Measurements from ENCODE around the gene TMEM204.

Gene TMEM204

DNA sequence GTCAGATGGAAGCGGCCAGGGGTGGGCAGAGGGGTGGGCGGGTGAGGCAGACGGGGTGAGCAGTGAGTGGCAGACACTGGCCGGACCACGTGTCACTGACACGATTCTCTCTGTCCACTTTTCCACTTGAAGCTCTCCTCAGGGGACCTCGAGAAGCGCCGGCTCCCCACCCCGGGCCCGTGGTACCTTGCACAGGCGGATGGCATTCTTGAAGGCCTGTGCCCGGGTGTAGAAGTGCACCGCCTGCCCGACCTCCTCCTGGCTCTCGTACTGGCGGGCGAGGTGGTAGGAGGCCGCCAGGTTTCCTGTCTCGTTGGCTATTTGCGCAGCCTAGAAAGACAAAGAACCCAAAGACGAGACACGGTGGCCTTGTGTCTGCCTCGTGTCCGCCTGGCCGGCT is 9.1 kb upstream of the TMEM204 start:
- no peak for TF ChIP-seq GATA3 (IDR thresholded peaks at IDR 0.05; ENCODE audit: low read depth, low read length)
- no peak for TF ChIP-seq GATA2 (IDR thresholded peaks at IDR 0.05; ENCODE audit: low read depth, low read length)

DNA sequence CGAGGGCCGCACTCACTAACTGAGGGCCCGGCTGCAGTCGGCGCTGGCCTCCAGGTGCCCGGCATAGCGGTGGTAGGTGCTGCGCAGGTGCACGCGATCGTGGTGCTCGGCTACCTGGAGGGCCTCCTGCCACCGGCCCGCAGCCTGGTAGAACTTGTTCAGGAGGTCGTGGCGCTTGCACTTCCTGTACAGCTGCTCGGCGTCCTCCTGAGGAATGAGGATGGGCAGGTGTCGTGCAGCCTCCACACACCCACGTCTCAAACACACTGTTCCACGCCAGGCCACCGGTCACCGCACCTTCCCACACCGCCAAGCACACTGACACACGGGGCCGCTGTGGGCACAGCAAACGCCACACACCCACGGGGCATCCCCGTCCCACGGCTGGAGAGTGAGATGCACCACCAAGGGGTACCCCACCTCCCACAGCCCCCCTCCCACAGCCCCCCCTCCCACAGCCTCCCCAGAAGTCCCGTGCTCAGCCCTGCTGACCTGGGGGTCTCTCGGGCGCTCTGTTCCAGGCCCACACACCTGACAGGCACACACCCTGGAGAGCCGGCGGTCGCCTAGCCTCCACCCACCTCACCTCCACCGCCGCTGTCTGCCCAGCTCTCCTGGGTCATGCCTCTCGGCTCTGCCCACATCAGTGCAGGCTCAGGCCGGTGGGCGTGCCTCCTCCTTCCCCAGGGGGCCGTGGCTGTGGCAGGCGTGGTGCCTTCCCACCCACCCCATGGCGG is 7.4 kb upstream of the TMEM204 start:
- TF ChIP-seq GATA2 (IDR thresholded peaks at IDR 0.05; ENCODE audit: low read depth, low read length) (no peak), GATA3 (IDR thresholded peaks at IDR 0.05; ENCODE audit: low read depth, low read length) (no peak)

DNA sequence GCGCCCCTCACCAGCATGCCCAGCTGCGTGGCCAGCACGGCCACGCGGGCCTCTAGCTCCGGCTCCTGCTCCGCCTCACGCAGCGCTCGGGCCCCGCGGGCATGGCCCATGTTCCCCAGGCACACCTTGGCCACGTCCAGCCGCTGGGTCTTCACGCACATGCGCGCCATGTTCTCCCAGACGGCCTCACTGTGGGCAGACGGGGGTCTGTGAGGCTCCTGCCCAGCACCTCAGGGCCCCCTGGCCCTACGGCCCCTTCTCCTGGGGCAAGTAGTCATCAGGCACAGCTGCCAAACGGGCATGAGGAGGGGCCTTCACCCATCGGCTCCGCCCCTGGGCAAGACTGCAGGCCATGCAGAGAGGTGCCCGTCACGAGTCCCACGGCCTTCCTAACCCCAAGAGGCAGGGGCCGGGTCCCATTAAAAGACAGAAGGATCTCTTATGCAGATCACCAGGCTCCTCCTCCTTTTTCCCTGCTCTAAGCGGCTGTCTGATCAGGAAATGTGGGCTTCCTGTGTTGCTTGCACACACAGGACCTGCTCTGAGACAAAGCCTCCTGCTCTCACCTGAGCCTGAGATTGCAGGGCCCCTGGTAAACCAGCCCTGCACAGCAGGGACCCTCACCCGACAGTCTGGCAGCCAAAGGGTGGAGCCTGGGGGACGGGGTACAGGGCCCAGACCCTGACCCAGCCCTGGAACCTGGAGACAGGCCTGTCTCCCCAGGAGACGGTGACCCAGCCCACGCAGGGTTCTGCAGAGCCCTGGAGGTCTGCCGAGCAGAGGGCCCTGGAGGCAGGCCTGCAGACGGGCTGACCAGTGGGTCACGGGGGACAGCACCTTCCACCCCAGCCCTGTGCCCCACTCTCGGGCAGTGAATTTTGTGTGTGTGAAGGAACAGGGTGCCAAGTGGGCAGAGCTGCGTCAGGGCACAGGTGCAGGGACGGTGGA is 6.6 kb upstream of the TMEM204 start:
- TF ChIP-seq GATA2 (IDR thresholded peaks at IDR 0.05; ENCODE audit: low read depth, low read length): no peak
- no peak for TF ChIP-seq GATA3 (IDR thresholded peaks at IDR 0.05; ENCODE audit: low read depth, low read length)

DNA sequence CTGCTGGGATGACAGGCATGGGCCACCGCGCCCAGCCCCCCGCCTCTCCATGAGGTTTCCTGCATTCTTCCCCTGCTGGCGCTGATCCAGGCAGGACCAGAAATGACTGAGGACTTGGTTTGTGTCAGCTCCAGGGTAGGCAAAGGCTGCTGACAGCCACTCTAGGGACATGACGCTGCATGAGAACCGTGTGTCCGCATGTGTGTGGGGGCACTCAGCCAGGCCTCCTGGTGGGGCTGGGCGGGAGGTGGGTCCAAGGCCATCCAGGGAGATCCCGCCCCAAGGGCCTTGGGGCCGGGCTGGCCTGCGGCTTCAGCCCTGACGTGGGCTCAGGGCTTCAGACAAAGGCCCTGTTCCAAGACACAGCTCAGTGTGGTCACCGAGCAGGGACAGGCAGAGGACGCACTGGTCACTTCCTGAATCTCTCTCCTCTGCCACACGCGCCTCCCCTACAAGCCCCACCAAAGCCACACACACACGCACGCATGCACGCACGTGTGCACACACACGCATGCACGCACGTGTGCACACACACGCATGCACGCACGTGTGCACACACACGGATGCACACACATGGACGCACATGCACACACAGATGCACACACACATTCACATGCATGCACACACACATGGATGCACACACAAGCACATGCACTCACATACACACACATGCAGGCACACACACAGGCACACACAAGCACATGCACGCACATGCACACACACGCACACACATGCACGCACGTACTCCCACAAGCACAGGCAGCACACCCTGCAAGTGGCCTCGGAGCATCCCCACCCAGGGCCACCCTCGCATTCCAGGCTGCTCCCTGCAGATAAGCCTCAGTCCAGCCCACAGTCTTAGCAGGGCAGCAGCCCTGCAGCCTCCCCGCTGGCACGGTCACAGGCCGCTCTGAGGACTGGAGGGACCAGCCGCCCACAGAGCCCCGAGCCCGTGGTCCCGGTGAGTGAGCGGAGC is 5.3 kb upstream of the TMEM204 start:
- TF ChIP-seq GATA2 (IDR thresholded peaks at IDR 0.05; ENCODE audit: low read depth, low read length) (no peak), GATA3 (IDR thresholded peaks at IDR 0.05; ENCODE audit: low read depth, low read length) (no peak)

DNA sequence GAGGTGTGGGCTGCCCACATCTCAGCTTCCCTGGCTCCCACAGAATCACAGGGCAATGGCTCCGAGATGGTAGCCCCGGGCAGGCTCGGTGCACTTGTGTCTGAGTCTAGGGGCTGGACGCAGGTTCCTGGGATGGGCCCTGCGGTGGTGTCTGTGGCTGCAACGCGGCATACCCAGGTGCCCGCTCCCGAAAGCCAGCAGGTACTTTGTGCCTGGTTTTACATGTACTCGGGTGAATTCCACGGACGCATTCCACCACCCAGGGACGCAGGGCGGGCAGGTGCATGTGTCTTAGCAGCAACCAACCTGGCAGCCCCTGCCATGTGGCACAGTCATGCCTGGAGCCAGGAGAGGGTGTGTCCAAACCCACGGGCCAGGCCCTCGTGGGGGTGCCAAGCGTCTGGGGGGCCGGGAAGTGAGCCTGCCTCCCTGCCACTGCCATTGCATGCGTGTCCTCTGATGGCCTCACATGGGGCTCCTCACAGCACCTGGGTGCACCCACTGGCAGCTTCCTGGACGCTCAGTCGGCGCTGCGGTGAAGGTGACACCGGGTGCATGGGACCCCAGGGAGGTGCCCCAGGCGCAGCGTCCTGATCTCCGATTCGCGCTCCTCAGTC is 4.4 kb upstream of the TMEM204 start:
- TF ChIP-seq GATA2 (IDR thresholded peaks at IDR 0.05; ENCODE audit: low read depth, low read length) (no peak), GATA3 (IDR thresholded peaks at IDR 0.05; ENCODE audit: low read depth, low read length) (no peak)

DNA sequence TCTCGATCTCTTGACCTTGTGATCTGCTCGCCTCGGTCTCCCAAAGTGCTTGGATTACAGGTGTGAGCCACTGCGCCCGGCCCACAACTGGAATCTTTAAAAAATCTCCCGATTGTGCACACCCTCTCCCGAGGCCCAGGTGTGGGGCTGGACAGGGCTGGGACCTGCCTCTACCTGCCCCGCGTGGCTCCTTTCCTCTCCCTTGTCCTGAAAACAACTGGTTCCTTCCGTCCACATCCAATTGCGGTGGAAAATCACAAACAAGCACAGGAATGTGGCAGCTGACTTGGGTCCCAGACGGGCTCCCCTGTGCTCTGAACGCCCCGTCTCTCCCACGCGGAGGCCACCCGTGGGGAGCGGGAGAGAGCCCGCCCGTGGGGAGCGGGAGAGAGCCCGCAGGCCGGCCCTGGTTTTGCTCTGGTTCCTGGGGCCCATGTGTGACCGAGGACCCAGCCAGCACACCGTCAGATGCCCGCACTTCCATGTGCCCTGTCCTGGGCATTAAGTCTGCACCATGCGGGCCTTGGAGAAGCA is 3.0 kb upstream of the TMEM204 start:
- TF ChIP-seq GATA2 (IDR thresholded peaks at IDR 0.05; ENCODE audit: low read depth, low read length): no peak
- no peak for TF ChIP-seq GATA3 (IDR thresholded peaks at IDR 0.05; ENCODE audit: low read depth, low read length)

DNA sequence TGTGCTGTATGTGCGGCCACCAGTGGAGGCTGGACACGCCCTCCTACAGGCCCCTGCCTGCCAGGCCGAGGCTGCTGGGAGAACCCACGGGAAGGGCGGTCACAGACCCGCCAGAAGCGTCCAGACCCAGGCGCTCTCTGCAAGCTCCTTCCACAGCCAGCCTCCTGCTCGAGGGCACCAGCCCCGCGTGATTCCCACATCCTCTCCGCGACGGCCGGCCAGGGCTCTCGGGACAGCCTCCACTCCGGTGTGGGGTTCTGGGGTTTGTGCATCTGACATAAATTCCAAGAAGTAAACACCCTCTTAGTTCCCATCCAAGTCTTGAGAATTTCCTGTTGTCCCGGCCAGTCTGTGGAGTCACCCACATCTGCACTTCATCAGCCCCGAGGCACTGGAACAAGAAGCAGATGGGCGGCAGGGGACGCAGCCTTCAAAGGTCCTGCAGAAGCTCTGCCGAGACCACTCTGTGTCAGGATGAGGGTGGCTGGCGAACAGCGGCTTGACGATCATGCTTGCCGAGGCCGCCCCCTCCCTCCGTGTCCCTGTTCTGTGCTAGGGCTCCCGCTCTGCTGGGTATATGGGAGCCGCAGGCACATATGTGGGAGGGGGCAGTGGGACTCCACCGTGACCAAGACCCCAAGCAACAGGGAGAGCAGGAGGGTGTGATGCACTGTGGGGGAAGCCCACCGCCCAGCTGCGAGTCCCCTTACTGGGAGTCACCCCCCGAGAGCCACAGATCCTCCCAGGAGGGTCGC is 2.4 kb upstream of the TMEM204 start:
- TF ChIP-seq GATA2 (IDR thresholded peaks at IDR 0.05; ENCODE audit: low read depth, low read length): peak; percentile 66; the same call in 1 of the 2 replicates
- no peak for TF ChIP-seq GATA3 (IDR thresholded peaks at IDR 0.05; ENCODE audit: low read depth, low read length)

DNA sequence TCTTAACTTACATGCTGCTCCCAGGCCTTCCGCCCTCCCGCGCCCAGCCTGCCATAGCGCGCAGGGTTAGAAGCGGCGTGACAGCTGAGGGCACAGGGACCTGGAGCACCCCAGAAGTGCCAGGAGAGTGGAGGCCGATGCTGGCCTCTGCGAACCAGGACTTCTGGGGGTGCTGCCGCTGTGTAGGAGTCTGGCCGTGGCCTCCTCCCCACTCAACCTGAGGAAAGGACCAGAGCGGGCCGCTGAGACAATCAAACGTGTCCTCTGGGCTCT is 1.9 kb upstream of the TMEM204 start:
- TF ChIP-seq GATA3 (IDR thresholded peaks at IDR 0.05; ENCODE audit: low read depth, low read length): no peak
- no peak for TF ChIP-seq GATA2 (IDR thresholded peaks at IDR 0.05; ENCODE audit: low read depth, low read length)

DNA sequence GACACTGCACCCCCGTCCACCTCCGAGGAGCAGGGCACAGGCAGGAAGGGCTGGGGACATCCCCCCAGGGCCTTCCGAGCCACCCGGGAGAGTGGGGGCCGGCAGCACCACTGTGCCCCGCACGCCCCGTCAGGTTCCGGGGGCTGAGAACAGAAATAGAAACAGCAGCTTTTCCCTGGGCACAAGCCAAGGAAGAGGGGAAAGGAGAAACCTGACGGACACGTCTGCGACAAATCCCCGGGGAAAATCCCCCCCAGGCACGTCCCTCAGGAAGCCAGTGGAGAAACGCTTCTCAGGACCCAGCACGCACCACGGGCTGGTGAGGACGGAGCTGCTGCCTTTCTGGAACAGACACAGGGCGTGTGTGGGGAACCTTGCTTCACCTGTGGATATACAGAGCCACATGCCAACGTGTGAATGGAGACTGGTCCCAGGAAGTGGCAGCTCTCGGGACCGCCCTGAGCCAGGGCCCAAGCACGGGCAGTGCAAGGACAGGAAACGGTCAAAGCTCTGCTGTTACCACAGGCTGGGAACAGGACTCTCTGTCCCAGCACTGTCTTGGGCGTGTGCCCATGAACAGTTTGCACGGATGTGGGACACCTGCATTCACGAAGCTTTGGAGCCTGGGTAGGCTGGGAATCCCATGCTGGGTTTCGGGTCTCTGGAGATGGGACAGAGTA is 1.2 kb upstream of the TMEM204 start:
- TF ChIP-seq GATA2 (IDR thresholded peaks at IDR 0.05; ENCODE audit: low read depth, low read length): no peak
- no peak for TF ChIP-seq GATA3 (IDR thresholded peaks at IDR 0.05; ENCODE audit: low read depth, low read length)

DNA sequence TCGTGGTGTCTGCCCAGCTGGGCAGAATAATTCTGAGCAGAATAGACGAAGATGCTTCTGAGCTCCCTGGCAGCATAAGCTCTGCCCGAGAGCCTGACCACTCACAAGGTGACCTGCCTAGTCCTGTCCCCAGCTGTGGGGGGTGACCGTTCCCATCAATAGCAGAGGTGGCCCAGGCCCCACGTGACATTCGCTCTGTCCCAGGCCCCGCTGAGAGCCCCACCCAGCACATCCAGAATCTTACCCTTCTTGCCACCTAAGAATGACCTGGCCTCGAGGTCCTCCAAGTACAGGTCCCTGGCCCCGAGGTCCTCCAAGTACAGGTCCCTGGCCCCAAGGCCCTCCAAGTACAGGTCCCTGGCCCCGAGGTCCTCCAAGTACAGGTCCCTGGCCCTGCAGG is 695 bp upstream of the TMEM204 start:
- TF ChIP-seq GATA2 (IDR thresholded peaks at IDR 0.05; ENCODE audit: low read depth, low read length) (no peak), GATA3 (IDR thresholded peaks at IDR 0.05; ENCODE audit: low read depth, low read length) (no peak)

DNA sequence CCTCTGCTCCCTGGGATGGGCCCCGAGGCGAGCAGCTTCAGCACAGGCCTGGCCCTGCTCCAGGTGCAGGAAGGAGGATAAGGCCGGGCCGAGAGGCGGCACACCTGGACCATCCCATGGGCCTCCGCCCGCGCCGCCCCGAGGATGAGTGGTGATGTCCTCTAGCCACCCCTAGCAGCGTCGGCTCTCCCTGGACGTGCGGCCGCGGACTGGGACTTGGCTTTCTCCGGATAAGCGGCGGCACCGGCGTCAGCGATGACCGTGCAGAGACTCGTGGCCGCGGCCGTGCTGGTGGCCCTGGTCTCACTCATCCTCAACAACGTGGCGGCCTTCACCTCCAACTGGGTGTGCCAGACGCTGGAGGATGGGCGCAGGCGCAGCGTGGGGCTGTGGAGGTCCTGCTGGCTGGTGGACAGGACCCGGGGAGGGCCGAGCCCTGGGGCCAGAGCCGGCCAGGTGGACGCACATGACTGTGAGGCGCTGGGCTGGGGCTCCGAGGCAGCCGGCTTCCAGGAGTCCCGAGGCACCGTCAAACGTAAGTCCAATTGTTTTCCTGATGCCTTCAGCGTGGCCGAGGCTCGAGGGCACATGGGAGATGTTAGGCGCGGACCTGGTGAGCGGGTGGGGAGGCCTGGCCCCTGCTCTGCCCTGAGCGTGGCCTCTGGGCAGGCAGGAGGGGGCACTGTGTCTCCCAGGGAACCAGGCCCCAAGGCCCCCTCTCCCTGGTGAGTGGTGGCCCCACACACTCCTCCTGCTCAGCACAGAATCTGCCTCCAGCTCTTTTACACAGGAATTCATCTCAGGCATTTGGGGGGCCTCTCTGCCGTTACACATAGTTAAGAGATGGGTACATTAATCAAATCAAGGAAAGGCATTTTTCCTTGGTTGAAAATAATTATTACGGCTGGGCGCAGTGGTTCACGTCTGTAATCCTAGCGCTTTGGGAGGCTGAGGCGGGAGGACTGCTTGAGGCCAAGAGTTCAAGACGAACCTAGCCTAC is 855 bp downstream of the TMEM204 start:
- TF ChIP-seq GATA3 (IDR thresholded peaks at IDR 0.05; ENCODE audit: low read depth, low read length) (no peak), GATA2 (IDR thresholded peaks at IDR 0.05; ENCODE audit: low read depth, low read length) (no peak)
